Endothelial cell of hepatic sinusoid (primary cell): Measurements from ENCODE around the gene LCE7A.

Experiments used
- in situ Hi-C: cut with HindIII; loops from 2 replicates; pipeline ENCODE4 v1.10.0; 2017; ENCODE audit warnings: low sequenced_read_pairs

The LCE7A gene, protein sequence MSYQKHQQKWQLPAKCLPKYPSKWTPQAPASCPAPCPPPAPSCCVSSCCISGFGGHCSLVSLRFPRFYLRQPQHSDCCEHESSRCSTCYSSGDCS

DNA sequence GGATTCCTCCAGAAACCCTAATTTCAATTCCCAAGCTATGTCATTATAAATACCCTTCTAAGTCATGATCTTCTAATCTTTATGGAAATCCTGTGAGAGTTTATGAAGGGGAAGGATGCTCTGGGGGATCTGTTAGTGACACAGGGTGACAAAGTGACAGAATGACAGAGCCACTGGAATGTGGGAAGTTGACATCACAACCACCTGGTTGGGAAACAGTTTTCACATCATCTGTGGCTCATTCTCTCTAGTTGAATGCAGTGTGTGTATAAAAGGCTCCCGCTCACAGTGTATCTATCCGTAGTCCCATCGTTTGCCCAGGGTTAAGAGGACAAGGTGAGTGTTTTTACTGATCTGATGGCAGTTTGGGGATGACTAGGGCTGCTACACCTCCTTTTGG is at the start of gene LCE7A:
Gene LCE7A (plus strand): TSS at position 301 of the 400 bp plus-strand sequence. CDS start 702 bp downstream, outside the sequence.
- in situ Hi-C loops, result no loop called here

DNA sequence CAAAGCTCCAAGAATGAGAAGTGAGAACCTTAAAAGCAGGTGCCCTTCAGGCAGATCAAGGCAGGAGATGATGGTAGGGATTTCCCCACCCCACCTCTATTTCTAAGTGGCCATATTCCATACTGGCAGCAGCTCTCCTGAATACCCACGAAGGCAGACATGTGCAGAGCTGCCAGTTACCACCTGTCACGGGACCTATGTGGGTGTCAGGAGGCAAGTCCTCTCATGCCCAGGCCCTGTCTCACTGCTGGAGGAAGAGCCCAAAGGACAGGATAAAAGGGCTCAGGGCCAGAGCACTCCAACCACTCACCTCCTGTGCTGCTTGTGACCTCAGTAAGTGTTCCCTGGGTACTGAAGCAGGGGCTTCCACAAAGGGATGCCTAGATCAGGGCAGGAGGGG is 48.7 kb upstream of the LCE7A start:
- in situ Hi-C loops, result no loop called here

DNA sequence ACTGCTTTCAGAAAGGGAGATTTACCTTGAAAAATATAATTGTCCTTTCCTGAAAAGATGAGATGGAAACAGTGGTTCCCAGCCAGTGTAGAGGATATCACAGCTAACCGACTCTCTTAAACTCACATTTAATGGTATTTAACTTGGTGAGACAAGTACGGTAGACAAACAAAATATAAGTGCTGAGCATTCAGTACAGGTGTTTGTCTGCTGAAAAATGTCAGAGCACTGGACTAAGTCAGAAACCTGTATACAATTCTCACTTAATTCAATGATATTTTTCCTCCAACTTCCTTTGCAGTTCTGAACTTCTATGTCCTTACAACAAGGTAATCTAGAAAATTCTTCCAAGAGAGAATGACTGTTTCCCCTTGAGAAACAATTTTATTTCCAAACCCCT is 48.1 kb upstream of the LCE7A start, which contains the start of gene LCE1B:
Gene LCE1B (plus strand): TSS at position 301 of the 400 bp plus-strand sequence. CDS start 476 bp downstream, outside the sequence.
- in situ Hi-C loops, result no loop called here

DNA sequence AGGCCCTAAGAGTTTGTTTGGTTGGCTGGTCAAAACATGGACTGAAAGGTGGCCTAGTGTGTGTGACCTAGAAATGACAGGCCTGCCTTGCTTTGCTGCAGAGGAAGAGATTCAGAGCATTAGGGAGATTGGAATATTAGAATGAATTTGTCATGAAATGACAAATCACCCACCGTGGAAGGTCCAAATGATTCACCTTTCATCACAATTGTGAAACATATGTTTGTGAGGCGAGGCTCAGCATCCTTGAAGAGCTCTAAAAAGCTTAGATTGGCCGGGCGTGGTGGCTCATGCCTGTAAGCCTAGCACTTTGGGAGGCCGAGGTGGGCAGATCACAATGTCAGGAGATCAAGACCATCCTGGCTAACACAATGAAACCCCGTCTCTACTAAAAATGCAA is 42.5 kb upstream of the LCE7A start:
- in situ Hi-C loops, result no loop called here

DNA sequence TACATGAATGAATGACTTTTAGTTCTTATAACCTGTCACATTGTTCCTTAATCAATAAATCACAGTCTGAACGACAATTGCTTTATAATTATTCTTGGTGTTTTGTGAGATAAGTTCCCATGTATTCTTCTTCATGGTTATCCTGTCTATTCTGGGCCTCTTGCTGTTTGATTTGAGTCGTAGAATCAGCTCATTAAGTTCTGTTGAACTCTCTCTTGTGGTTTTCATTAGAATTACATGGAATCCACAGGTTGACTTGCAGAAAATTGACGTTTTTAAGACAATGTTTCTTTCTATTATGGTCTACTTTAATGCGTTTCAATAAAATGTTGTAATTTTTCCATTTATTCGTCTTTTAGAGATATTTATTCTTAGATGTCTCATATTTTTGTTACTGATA is 36.5 kb upstream of the LCE7A start:
- in situ Hi-C loops, result no loop called here

DNA sequence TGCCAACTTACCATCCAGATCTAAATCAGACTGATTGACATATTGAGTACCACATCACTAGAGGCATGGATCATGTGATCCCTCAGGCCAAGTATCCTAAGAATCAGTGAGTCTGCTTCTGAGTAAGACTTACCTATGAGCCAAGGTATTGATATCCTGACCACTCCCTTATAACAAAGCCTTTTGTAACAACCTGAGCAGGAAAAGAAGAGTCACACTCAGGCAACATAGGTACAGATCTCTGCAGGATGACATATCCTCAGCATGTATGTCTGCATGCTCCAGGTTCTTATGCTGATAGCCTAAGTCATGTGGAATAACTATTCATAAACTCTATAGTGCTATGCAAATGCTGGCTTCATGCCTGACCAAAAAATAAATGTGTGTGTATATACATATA is 34.8 kb upstream of the LCE7A start:
- in situ Hi-C loops, result no loop called here

DNA sequence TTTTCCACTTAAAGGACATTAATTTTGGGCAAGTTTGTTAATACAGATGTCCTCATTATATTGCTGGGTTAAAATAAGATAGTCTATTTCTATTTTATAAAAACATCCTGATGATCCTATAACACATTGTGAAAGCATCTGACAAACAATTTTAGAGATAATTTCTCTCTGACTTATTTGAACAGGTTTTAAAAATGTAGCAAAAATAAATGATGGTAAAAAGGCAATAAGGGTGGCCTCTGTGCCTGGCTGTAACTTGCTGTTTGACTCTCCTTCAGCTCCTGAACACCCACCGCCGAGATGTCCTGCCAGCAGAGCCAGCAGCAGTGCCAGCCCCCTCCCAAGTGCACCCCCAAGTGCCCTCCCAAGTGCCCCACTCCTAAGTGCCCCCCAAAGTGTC is 32.6 kb upstream of the LCE7A start, which contains the start of gene LCE1A:
Gene LCE1A (plus strand): TSS at position 301 of the 400 bp plus-strand sequence. CDS start 0 bp downstream, at position 301.
- in situ Hi-C loops, result no loop called here

DNA sequence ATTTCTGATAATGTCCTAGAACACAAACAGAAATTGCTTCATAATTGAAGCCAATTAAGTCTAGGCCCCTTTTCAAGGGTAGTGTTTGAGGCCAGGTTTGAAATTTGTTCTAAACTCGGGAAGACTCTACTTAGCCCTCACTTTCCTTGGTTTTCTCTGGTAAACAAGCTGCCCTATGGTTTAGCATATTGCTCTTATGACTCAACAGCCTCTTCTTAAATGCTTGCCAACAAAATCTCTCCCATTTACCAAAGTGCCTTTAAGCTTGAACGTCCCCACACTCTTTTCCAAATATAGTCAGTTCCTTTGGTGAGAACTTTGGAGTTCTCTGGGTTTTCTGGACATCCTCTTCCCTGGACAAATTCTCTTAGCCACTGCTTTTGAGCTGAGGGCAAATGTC is 22.9 kb upstream of the LCE7A start:
- in situ Hi-C loops, result no loop called here

DNA sequence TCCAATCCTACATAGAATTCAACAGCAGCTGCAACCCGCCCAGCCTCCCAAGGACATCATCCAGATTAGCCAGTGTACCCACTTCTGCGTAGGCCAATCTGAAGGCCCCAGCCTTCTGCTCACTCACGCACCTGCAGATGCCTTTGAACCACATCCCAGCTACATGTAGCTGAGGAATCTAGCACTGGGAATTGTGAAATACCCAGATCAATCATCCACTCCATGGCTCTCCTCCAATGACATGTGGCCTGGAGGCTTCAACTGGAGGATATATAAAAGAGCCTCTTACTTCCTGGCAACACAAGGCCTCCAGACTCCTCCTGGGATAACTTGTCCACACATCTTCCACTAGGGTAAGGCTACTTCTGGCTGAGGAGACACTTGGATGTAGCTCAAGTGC is 17.2 kb upstream of the LCE7A start, which contains the start of gene LCE6A:
Gene LCE6A (plus strand): TSS at position 301 of the 400 bp plus-strand sequence. CDS start 665 bp downstream, outside the sequence.
- in situ Hi-C loops, result no loop called here

DNA sequence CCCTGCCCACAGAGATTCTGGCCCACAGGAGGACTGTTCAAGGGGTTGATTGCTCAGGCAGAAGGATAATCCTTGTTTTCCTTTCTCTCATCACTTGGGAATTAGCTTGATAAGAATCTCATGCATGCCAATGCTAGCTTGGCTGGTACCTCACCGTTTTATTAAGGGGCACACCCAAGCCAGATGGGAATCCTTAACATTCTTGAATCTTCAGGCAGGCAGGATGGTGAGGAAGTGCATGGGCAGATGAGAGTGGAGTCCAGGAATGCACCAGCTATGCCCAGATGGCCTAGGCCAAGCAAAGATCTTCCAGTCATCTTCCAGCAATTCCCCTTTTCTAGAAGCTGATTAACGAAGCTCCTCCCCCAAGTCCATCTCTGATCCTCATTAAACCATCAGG is 4.1 kb upstream of the LCE7A start:
- in situ Hi-C loops, result no loop called here

DNA sequence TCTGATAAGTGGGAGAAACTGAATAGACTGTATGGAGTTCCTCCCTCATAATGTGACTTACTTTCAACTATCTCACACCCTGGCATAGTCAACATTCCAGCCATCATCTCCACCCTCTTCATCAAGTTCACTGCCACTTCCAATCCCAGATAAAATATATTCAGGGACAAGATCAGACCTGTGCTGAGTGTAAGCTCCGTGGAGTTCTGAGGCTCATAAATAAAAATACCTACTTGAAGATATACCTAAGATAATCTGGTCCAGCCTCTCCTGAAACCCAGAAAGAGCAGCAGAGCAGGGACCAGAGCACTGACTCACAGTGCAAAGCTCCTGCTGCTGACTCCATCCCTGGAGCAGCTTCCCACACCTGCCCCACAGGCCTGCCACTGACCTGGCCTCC is 1.7 kb upstream of the LCE7A start:
- in situ Hi-C loops, result no loop called here

DNA sequence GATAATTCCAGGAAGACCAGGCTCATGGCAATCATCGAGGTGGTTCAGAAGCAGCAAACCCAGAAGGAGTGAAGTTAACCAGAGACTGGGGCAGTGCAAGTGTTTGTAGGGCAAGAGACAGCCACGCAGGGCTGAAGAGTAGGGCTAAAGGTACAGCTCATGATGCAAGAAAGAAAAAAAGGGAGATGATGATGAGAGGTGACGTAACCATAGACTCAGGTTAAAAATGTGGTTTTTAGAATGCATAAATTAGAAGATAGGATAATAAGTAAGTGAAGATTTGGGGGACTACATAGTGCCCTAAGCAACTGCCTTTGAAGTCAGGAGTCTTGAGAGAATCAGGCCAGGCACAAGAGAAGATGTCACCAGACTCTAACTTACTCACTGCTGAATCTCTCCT is 333 bp downstream of the LCE7A start:
- in situ Hi-C loops, result no loop called here

DNA sequence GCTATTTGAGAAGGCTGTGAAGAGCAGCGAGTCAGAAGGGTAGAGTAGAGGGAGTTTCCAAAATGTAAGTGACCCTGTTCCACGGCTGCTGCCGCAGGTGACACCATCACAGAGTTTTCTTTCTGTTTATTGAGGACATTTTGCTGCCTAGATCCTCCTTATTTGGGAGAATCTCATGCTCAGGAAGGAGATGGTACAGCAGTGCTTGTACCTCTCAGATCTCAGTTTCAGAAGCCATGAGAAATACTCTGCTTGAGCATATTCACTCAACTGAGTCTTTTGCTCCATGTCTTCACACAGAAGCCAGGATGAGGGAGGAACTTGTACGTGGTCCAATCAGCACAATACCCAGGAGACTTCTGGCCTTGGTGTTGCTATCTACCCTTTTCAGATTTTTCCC is 1.6 kb downstream of the LCE7A start:
- in situ Hi-C loops, result no loop called here

DNA sequence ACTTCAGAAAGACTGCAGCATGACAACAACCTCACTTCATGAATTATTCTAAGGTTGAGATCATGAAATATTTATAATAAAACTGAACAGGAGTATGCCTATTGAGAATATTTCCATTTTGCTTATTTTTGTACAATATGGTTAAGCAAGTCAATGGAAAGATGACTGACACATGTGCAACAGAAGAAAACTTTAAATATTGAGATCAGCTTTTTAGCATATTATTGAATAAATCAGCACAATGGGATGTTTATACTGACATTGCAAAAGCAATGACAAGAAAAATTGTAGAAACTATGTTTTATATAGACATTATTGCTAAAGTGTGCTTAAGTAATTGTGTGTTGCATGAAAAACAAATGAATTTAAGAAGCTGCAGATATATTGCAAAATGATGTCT is 4.6 kb downstream of the LCE7A start:
- in situ Hi-C loops, result no loop called here

DNA sequence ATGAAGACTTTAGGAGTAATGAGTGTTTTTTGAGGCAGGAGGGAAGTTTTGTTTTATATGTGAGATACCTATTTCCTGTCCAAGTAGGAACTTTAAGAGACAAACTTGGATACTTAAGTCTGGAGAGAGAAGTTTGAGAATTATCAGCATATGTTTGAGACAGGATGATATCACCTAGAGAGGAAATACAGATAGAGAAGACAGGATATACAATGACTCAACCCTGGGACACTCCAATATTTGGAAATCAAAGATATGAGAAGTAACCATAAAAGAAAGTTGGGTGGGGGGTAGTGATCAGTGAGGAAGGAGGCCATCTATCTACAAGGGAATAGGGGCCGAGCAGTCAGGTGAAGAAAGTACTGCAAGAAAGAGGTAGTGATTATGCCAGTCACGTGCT is 6.5 kb downstream of the LCE7A start:
- in situ Hi-C loops, result no loop called here

DNA sequence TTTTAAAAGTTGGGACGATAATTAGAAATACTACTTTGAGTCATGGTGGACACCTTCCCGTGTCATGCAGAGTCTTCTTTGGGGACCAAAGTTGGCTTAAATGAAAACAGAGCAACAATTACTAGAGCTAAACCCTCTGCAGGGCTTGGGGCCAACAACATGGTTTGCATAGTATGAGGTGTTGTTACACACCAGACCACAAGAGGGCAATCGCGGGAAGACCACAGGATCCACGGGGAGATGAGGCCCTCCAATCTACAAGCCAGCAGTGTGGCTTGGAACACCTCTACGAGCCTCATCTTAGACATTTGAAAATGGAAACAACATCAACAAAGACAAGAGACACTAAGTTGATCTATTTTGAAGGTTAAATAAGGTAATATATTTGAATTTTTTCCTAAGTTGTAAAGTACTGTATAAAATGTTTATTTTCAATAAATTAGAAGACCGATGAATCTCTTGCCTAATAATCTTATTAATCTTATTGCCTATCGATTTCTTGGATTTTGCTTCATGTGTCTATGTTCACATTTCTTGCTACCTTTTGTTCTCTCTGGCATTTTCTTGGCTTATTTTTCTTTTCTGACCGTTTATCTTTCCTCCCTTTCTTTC is 10.1 kb downstream of the LCE7A start:
- in situ Hi-C loops, result no loop called here

DNA sequence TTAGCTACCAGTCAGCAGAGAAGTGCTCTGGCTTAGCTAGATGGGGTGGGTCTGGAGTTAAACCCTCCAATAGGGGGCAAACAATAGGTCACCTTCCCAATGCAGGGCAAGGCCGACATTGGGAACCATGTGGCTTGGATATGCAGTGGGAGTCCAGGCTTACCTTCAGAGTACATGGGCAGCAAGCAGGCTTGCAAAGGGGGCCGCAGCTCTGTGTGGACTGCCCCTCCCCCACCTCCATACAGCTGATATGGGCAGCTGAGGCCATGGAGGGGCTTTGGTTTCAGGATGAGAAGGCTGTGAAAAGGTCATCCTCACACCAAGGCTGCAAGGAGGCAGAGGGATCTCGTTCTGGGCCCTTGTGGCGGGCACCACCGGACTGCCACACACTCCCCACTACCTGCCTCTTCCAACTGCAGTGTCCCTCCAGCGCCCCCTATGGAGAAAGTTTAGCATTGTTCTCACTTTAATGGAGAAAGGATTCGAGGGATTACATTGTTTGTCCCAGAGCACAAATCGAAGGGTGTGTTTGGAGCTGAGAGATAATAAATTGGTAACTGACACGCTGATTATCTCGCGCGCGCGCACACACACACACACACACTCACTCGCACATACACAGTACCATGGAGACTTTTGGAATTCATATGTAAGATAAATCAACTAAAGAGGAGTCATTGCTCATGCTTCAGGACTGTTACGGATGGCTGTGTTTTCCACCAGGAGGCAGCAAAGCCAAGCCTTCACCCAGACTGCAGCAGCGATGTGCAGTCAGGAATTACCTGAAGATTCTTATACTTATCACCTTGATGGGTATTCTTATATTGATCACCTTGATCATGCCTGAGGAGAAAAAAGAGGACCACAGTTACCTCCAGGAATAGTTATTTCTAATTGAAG is 11.3 kb downstream of the LCE7A start:
- in situ Hi-C loops, result no loop called here

DNA sequence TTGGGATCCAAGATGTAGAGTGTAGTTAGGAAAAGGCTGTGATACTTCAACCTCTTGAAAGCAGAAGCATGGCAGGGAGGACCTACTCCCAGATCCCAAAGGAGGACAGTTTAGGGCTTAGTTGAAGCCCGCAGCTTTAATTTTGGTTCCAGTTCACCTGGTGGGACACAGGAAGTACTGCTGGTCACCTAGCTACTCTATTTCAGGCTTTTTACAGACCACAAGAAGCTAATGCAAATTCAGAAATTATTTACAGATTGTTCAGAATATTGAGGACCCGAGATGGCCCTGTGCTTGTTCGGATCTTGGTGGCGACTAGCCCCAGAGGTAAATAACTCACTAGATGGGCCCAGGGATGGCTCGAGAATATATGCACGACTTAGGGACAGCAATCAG is 11.9 kb downstream of the LCE7A start:
- in situ Hi-C loops, result no loop called here

DNA sequence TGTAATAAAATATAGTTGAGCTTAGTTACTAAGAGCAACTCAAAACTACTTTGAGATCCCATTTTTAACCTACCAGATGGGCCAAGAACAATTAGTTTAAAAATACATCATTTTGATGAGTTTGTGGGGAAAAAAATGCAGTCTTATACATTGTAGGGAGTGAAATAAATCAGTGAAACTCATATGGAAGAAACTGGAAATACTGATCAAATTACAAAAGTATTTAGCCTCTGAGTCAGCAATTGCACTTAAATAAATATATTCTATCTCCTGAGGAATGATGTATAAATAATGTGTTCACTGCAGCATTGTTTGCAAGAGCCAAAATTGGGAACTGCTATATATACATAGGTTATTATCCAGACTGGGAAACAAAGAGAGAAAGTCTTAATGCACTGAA is 13.7 kb downstream of the LCE7A start:
- in situ Hi-C loops, result no loop called here

DNA sequence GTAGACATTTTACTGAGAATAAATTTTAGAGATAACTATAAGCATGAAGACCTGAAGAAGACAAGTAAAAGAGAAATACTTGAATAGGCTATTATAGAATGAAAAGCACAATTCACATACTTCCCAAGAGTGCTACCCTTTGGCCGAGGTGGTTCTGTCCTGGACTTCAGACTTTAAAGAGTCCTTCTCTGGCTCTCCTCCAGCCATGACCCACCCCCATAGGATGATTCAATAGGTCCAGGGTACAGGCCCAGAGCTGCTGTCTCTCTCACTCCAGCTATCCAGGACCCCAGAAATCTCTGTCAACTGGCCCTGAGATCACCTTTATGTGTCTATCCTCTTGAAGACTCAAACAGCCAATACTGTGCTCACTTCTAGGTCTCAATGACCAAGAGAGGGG is 17.0 kb downstream of the LCE7A start:
- in situ Hi-C loops, result no loop called here

DNA sequence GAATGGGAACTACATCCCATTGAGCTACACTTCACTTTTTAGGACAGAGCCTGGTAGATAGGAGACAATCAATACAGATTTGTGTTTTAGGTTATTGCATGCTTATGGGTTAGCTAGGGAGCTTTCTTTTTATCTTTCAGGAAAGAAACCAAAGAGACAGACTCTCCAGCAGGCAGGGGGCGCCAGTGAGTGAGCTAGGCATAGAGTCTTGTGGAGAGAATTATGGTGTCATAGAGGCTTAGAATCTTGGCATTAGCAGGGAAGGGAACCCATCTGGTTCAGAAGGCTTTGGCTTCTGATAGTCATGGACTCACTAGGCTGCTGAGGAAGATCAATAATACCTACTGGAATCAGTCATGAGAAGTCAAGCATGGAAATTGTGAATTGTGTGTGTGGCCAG is 18.2 kb downstream of the LCE7A start, which contains the start of gene SMCP:
Gene SMCP (plus strand): TSS at position 281 of the 400 bp plus-strand sequence. CDS start 6,101 bp downstream, outside the sequence.
- in situ Hi-C loops, result no loop called here
